SK-N-SH (cell line): Measurements from ENCODE around the gene KMT5C. TPM values are rescaled to one million over a fixed set of nuclear protein-coding genes. Genes with fewer than 3 reads are reported as not detected.

Experiments used
- CTCF ChIA-PET: fragments of 300-600, 350-600 bp; formaldehyde crosslinking; extraction: SDS; loops from one replicate; lab custom pipeline; 2021; lab: Yijun Ruan, JAX
- POLR2A ChIA-PET: fragments of 350-600 bp; sonication (Branson Sonifier 250); formaldehyde crosslinking; extraction: SDS; loops from one replicate; lab custom pipeline; 2020; ENCODE audit warnings: antibody characterized with exemption, inconsistent platforms; lab: Yijun Ruan, JAX
- DNase-seq: peaks from one replicate; pipeline ENCODE4 v3.0.0; 2012
- H2AFZ ChIP-seq: fragments of 200-600 bp; sonication (generic); 2 replicates; pipeline ENCODE4 v1.8.1; 2016; ENCODE audit warnings: antibody characterized with exemption, mild to moderate bottlenecking, low read depth
- H3F3A ChIP-seq: fragments of 200-600 bp; sonication (generic); replicated peaks from 2 replicates; pipeline ENCODE3; 2016; ENCODE audit warnings: antibody characterized with exemption, mild to moderate bottlenecking; ENCODE audit not compliant: insufficient read depth
- H3K27ac ChIP-seq, 2 experiments: fragments of 200-500 bp in 1 of 2; fragments of 200-600 bp in 1 of 2; sonication (Bioruptor generic) in 1 of 2; sonication (generic), shearing (Covaris generic) in 1 of 2; 2 replicates each; pipeline versions ENCODE4 v1.5.1 to v1.6.1; 2014 to 2016; ENCODE audit warnings: low read depth in 2 of 2, inconsistent platforms in 1 of 2, low read length in 1 of 2, mild to moderate bottlenecking in 1 of 2, mixed read lengths in 1 of 2
- H3K27me3 ChIP-seq: fragments of 200-600 bp; sonication (generic), shearing (Covaris generic); 2 replicates; pipeline ENCODE4 v1.6.1; 2016; ENCODE audit warnings: mixed run types; ENCODE audit not compliant: insufficient read depth
- H3K36me3 ChIP-seq, 2 experiments: fragments of 200-500 bp in 1 of 2; fragments of 200-600 bp in 1 of 2; sonication (Bioruptor generic) in 1 of 2; sonication (generic) in 1 of 2; replicated peaks in 1 of 2; 2 replicates each; pipeline versions ENCODE3 to v1.5.1; 2014 to 2016; ENCODE audit warnings: low read length in 1 of 2, mild to moderate bottlenecking in 1 of 2; ENCODE audit not compliant: insufficient read depth in 2 of 2, control insufficient read depth in 1 of 2
- H3K4me1 ChIP-seq, 2 experiments: fragments of 200-500 bp in 1 of 2; fragments of 200-600 bp in 1 of 2; sonication (Bioruptor generic) in 1 of 2; sonication (generic), shearing (Covaris generic) in 1 of 2; 2 replicates each; pipeline versions ENCODE4 v1.5.1 to v1.6.1; 2014 to 2016; ENCODE audit warnings: low read depth in 1 of 2, low read length in 1 of 2, mixed run types in 1 of 2; ENCODE audit not compliant: insufficient read depth in 2 of 2, control insufficient read depth in 1 of 2
- H3K4me2 ChIP-seq: fragments of 200-600 bp; sonication (generic), shearing (Covaris generic); 2 replicates; pipeline ENCODE4 v1.6.1; 2017; ENCODE audit warnings: mixed run types
- H3K4me3 ChIP-seq, 2 experiments: fragments of 200-500 bp in 1 of 2; fragments of 200-600 bp in 1 of 2; sonication (Bioruptor generic) in 1 of 2; sonication (generic), shearing (Covaris generic) in 1 of 2; 2 replicates each; pipeline versions ENCODE4 v1.5.1 to v1.8.1; 2014 to 2016; ENCODE audit warnings: low read depth in 2 of 2, inconsistent platforms in 1 of 2, low read length in 1 of 2, mild to moderate bottlenecking in 1 of 2, mixed read lengths in 1 of 2, moderate library complexity in 1 of 2
- H3K79me2 ChIP-seq: fragments of 200-600 bp; sonication (generic); 2 replicates; pipeline ENCODE4 v1.8.1; 2017; ENCODE audit warnings: mild to moderate bottlenecking; ENCODE audit not compliant: insufficient read depth
- H3K9ac ChIP-seq: fragments of 200-600 bp; sonication (generic); 2 replicates; pipeline ENCODE4 v1.6.1; 2017; ENCODE audit warnings: mixed run types
- H3K9me2 ChIP-seq: fragments of 200-600 bp; sonication (generic); 2 replicates; pipeline ENCODE4 v1.6.1; 2017; ENCODE audit warnings: mixed run types
- H3K9me3 ChIP-seq: fragments of 200-600 bp; sonication (generic); 2 replicates; pipeline ENCODE4 v1.6.1; 2017; ENCODE audit warnings: mixed run types, mild to moderate bottlenecking, moderate library complexity
- H4K20me1 ChIP-seq: fragments of 200-600 bp; sonication (generic); 2 replicates; pipeline ENCODE4 v1.6.1; 2017; ENCODE audit warnings: mild to moderate bottlenecking, mixed run types; ENCODE audit not compliant: insufficient read depth
- ELF1 ChIP-seq: IDR thresholded peaks from 2 replicates; pipeline ENCODE4 v1.4.0; 2012
- FOXM1 ChIP-seq: IDR thresholded peaks from 2 replicates; pipeline ENCODE4 v1.4.0; 2012; ENCODE audit warnings: low read depth, mild to moderate bottlenecking
- MXI1 ChIP-seq: IDR thresholded peaks from 2 replicates; pipeline ENCODE4 v1.6.1; 2012; ENCODE audit warnings: mild to moderate bottlenecking, low read depth, low read length, improper control_type of control experiment
- NFIC ChIP-seq: IDR thresholded peaks from 2 replicates; pipeline ENCODE4 v1.4.0; 2012; ENCODE audit warnings: borderline replicate concordance
- NRF1 ChIP-seq: IDR thresholded peaks from 2 replicates; pipeline ENCODE4 v1.6.1; 2012; ENCODE audit warnings: low read depth, mild to moderate bottlenecking, low read length
- RCOR1 ChIP-seq: fragments of 150-350 bp; IDR thresholded peaks from 2 replicates; pipeline ENCODE4 v1.6.1; 2017; ENCODE audit warnings: antibody characterized with exemption, low read length
- TEAD4 ChIP-seq: IDR thresholded peaks from 2 replicates; pipeline ENCODE4 v1.4.0; 2012; ENCODE audit warnings: mild to moderate bottlenecking, borderline replicate concordance; ENCODE audit not compliant: insufficient read depth
- YY1 ChIP-seq: IDR thresholded peaks from 2 replicates; pipeline ENCODE4 v1.4.0; 2012; ENCODE audit warnings: low read depth, mild to moderate bottlenecking
- WGBS: methylation state at CpG from one replicate; pipeline ENCODE4 v1.1.6; 2017; ENCODE audit warnings: low lambda C conversion rate; 5-methylcytosine and 5-hydroxymethylcytosine counted together
- polyA plus RNA-seq, 3 experiments: library from polyadenylated mRNA; depleted of rRNA; stranded (reverse); fragments of >200 nt; gene quantifications; 2 replicates each; pipeline ENCODE4 v1.2.3, GENCODE V29; 2012
- TF ChIP-seq, protein P1 (sequence below): IDR thresholded peaks from 2 replicates; pipeline ENCODE4 v1.4.0; 2012; ENCODE audit warnings: low read depth, borderline replicate concordance
- TF ChIP-seq, protein P2 (sequence below): IDR thresholded peaks from 2 replicates; pipeline ENCODE4 v1.6.1; 2012; ENCODE audit warnings: mild to moderate bottlenecking, low read depth, low read length, moderate library complexity
- TF ChIP-seq, protein P3 (sequence below): fragments of 150-350 bp; IDR thresholded peaks from 2 replicates; pipeline ENCODE4 v1.6.1; 2016; ENCODE audit warnings: mild to moderate bottlenecking, low read depth, low read length
- TF ChIP-seq, protein P4 (sequence below): fragments of 200-600 bp; sonication (generic); IDR thresholded peaks from 2 replicates; pipeline ENCODE4 v1.6.1; 2017; ENCODE audit warnings: antibody characterized with exemption, mild to moderate bottlenecking, moderate library complexity
- TF ChIP-seq, protein P5 (sequence below): IDR thresholded peaks from 2 replicates; pipeline ENCODE4 v1.4.0; 2012; ENCODE audit warnings: low read depth
- TF ChIP-seq, protein P6 (sequence below): IDR thresholded peaks from 2 replicates; pipeline ENCODE4; 2012

The KMT5C gene
- polyA plus RNA-seq, 1 of the 3 experiments (the other 2 are of a cell fraction), result 14.0 TPM

DNA sequence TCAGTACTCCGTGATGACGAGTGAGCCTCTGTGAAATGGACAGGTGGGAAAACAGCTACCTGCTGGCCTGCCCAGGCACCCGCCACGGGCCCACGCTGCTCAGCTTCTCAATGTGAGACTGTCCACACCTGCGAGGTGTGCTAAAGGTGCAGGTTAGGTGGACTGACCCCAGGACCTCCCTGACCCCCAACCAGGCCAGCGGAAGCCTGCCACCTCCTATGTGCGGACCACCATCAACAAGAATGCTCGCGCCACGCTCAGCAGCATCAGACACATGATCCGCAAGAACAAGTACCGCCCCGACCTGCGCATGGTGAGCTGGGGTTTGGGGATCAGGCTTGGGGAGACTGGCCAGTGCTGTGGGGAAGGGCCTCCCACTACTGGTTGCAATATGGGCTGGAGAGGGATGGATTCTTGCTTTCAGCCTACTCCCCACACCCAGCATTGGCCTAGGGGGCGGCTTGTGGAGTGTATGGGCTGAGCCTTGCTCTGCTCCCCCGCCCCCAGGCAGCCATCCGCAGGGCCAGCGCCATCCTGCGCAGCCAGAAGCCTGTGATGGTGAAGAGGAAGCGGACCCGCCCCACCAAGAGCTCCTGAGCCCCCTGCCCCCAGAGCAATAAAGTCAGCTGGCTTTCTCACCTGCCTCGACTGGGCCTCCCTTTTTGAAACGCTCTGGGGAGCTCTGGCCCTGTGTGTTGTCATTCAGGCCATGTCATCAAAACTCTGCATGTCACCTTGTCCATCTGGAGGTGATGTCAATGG, 48.2 kb downstream of the KMT5C start:
- CTCF ChIA-PET, result interaction anchor here (1.2 to 5.3 kb wide), 5 partner anchors 12 to 246 kb away, joined by 3 to 22 read pairs (median 8); partner anchors contain the start of gene ZNF865
- Histone ChIP-seq H3K27ac (no peak overlapping the region; a peak in 1 of 4 replicates), H3K79me2 (peaks cover 48% of the 10 kb centered on the region), H3K27me3 (no peaks in the 10 kb centered on the region), H3F3A (peaks cover 39% of the 10 kb centered on the region), H2AFZ (no peak overlapping the region), H3K9me3 (no peaks in the 10 kb centered on the region), H3K4me3 (peak overlapping the region; percentile 86 to 97), H4K20me1 (peaks cover 65% of the 10 kb centered on the region), H3K9ac (peak overlapping the region; percentile 97), H3K4me1 (peaks cover 25 to 56% of the 10 kb centered on the region in 2 experiments; a peak in 3 of 4 replicates), H3K4me2 (peak overlapping the region; percentile 100), H3K9me2 (no peaks in the 10 kb centered on the region), H3K36me3 (peaks cover 43 to 45% of the 10 kb centered on the region in 2 experiments)
- DNase-seq, result no peak
- POLR2A ChIA-PET, result interaction anchor here (1.0 to 1.3 kb wide), 2 partner anchors 12 to 20 kb away, joined by 3 read pairs; no protein-coding TSS in a partner anchor
- WGBS, result 62% methylated on average over 14 of the region's 24 CpGs
- TF ChIP-seq NFIC (no peak), FOXM1 (no peak), RCOR1 (no peak), YY1 (no peak), ELF1 (no peak), NRF1 (no peak), TEAD4 (no peak), MXI1 (no peak)
- TF ChIP-seq, protein P1, sequence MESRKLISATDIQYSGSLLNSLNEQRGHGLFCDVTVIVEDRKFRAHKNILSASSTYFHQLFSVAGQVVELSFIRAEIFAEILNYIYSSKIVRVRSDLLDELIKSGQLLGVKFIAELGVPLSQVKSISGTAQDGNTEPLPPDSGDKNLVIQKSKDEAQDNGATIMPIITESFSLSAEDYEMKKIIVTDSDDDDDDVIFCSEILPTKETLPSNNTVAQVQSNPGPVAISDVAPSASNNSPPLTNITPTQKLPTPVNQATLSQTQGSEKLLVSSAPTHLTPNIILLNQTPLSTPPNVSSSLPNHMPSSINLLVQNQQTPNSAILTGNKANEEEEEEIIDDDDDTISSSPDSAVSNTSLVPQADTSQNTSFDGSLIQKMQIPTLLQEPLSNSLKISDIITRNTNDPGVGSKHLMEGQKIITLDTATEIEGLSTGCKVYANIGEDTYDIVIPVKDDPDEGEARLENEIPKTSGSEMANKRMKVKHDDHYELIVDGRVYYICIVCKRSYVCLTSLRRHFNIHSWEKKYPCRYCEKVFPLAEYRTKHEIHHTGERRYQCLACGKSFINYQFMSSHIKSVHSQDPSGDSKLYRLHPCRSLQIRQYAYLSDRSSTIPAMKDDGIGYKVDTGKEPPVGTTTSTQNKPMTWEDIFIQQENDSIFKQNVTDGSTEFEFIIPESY, result no peak
- TF ChIP-seq, protein P2, sequence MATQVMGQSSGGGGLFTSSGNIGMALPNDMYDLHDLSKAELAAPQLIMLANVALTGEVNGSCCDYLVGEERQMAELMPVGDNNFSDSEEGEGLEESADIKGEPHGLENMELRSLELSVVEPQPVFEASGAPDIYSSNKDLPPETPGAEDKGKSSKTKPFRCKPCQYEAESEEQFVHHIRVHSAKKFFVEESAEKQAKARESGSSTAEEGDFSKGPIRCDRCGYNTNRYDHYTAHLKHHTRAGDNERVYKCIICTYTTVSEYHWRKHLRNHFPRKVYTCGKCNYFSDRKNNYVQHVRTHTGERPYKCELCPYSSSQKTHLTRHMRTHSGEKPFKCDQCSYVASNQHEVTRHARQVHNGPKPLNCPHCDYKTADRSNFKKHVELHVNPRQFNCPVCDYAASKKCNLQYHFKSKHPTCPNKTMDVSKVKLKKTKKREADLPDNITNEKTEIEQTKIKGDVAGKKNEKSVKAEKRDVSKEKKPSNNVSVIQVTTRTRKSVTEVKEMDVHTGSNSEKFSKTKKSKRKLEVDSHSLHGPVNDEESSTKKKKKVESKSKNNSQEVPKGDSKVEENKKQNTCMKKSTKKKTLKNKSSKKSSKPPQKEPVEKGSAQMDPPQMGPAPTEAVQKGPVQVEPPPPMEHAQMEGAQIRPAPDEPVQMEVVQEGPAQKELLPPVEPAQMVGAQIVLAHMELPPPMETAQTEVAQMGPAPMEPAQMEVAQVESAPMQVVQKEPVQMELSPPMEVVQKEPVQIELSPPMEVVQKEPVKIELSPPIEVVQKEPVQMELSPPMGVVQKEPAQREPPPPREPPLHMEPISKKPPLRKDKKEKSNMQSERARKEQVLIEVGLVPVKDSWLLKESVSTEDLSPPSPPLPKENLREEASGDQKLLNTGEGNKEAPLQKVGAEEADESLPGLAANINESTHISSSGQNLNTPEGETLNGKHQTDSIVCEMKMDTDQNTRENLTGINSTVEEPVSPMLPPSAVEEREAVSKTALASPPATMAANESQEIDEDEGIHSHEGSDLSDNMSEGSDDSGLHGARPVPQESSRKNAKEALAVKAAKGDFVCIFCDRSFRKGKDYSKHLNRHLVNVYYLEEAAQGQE, result no peak
- TF ChIP-seq, protein P3, sequence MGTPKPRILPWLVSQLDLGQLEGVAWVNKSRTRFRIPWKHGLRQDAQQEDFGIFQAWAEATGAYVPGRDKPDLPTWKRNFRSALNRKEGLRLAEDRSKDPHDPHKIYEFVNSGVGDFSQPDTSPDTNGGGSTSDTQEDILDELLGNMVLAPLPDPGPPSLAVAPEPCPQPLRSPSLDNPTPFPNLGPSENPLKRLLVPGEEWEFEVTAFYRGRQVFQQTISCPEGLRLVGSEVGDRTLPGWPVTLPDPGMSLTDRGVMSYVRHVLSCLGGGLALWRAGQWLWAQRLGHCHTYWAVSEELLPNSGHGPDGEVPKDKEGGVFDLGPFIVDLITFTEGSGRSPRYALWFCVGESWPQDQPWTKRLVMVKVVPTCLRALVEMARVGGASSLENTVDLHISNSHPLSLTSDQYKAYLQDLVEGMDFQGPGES, result no peak
- TF ChIP-seq, protein P4, sequence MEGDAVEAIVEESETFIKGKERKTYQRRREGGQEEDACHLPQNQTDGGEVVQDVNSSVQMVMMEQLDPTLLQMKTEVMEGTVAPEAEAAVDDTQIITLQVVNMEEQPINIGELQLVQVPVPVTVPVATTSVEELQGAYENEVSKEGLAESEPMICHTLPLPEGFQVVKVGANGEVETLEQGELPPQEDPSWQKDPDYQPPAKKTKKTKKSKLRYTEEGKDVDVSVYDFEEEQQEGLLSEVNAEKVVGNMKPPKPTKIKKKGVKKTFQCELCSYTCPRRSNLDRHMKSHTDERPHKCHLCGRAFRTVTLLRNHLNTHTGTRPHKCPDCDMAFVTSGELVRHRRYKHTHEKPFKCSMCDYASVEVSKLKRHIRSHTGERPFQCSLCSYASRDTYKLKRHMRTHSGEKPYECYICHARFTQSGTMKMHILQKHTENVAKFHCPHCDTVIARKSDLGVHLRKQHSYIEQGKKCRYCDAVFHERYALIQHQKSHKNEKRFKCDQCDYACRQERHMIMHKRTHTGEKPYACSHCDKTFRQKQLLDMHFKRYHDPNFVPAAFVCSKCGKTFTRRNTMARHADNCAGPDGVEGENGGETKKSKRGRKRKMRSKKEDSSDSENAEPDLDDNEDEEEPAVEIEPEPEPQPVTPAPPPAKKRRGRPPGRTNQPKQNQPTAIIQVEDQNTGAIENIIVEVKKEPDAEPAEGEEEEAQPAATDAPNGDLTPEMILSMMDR, result no peak
- TF ChIP-seq, protein P5, sequence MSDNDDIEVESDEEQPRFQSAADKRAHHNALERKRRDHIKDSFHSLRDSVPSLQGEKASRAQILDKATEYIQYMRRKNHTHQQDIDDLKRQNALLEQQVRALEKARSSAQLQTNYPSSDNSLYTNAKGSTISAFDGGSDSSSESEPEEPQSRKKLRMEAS, result no peak
- TF ChIP-seq, protein P6, sequence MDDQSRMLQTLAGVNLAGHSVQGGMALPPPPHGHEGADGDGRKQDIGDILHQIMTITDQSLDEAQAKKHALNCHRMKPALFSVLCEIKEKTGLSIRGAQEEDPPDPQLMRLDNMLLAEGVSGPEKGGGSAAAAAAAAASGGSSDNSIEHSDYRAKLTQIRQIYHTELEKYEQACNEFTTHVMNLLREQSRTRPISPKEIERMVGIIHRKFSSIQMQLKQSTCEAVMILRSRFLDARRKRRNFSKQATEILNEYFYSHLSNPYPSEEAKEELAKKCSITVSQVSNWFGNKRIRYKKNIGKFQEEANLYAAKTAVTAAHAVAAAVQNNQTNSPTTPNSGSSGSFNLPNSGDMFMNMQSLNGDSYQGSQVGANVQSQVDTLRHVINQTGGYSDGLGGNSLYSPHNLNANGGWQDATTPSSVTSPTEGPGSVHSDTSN, result no peak
